ENCODE results near the gene LCN15.
A peak's percentile ranks its signal among the peaks of the same experiment; 100 is the strongest.
"Not testable (repeated sequence)": the region's sequence is repeated elsewhere in the genome, so short reads cannot be mapped to it uniquely, and the experiment has no call there.

The LCN15 gene

DNA sequence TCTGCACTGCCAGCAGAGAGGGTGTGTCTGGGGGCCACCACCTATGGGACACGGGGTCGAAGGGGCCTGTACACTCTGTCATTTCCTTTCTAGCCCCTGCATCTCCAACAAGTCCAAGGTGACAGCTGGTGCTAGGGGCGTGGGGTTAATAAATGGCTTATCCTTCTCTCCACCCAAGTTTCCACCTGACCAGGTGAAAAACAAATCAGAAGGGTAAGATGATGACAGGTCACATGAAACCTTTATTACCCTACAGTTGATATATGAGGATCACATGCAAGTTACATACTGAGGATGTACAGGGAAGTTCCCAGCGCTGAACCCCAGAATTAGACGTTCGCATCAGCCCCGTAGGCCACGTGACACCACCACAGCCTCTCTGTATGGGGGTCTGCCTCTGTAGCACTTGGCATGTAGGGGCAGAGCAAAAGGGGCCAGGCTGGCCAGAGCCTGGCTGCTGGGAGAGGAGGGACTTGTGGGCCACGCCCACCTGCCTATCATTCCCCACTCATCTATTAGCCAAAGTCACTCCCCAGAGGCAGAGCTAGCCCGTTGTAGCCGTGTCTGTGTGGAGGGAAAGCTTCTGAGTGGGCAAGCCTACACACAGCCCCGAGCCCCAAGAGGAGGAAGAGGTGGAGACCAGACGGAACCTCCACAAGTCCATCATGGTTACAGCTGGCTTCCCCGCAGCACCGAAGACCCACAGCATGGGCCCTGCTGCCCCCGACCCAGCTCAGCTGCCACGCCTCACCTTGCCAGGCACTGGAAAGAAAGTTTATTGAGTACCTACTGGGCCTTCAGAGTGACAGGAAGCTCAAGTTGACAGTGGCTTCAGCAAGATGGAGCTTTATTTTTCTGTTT is 29.0 kb upstream of the LCN15 start:
- DNase-seq, result no peak

GRCh38 chr9:136792321-136793085 is 28.2 kb upstream of the LCN15 start:
- no peak for DNase-seq

- peak; percentile 79 for DNase-seq
These were observed 27.4 kb upstream of the LCN15 start for GRCh38 chr9:136791516-136792276.

GRCh38 chr9:136790640-136791515 is 26.6 kb upstream of the LCN15 start, which contains the start of gene TMEM141:
Gene TMEM141 (plus strand): TSS chr9:136791344. CDS start chr9:136791371, 27 bp downstream.
- peak; percentile 99 for DNase-seq

- no peak for DNase-seq
These were observed 25.2 kb upstream of the LCN15 start for GRCh38 chr9:136789523-136789937.

DNA sequence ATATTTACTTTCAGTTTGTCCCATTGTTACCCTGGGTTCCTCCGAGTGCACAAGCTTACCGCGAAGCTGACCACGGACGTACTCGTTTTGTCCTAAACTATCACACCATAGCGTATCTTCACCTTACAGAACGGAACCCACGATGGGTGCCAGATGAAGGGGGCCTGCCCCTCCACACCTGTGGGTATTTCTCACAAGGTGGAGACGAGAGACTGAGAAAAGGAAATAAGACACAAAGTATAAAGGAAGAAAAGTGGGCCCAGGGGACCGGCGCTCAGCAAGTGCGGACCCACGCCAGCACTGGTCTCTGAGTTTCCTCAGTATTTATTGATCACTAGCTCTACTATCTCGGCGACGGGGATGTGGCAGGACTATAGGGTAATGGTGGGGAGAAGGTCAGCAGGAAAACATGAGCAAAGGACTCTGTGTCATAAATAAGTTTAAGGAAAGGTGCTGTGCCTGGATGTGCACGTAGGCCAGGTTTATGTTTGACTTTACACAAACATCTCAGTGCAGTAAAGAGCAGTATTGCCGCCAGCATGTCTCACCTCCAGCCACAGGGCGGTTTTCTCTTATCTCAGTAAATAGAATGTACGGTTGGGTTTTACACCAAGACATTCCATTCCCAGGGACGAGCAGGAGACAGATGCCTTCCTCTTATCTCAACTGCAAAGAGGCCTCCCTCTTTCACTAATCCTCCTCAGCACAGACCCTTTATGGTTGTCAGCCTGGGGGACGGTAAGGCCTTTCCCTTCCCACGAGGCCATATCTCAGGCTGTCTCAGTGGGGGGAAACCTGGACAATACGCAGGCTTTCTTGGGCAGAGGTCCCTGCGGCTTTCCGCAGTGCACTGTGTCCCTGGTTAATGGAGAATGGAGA is 24.6 kb upstream of the LCN15 start:
- DNase-seq, result not testable (repeated sequence)

DNA sequence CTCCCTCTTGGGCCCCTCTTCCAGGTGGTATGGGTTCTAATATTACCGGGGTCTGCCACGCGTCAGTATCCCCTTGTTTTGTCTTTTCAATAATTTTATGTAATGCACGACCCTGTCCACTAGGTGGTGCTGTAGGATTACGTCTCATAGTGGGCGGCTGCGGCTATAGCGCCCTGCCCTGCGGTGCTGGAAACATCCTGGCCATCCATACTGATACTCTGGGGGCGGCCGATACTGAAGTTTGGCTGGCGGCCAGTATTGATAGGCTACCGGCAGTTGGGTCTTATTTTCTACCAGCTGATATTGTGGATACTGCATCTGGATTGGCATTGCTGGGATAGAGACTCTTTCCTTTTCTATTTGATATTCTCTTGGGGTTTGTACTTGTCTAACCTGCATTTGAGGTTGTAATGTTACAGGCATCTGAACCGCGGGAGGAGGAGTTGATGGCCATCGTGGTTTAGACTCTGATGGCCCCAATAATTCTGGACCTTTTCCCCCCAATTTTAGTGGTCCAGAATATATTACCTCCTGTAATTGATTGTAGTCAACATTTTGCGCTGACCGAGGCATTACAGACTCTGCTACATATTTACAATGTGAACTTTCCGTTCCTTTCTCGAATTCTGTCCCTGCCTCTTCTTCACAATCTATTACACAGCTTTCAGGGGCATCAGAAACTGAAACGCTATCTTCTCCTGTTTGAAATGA is 23.5 kb upstream of the LCN15 start:
- DNase-seq, result peak; percentile 82

- DNase-seq, result not testable (repeated sequence)
These were observed 22.7 kb upstream of the LCN15 start for GRCh38 chr9:136786983-136787382.

DNA sequence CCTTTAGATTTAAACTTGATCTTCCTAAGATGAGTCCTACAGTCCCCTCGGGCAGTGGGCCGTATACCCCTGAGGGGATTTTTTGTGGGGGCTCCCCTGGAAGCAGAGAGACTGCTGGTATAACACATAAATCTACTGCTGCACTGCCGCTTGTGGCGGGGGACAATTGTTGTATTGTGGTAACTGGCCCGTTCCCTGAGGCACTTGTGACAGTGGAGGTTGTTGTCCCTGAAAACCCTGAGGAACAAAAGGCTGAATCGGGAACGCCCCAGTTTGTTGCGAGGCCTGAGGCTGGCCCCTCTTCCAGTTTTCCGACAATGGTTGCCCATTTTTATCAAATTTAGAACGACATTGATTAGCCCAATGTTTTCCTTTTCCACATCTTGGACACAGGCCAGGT is 22.1 kb upstream of the LCN15 start:
- DNase-seq, result no peak

DNA sequence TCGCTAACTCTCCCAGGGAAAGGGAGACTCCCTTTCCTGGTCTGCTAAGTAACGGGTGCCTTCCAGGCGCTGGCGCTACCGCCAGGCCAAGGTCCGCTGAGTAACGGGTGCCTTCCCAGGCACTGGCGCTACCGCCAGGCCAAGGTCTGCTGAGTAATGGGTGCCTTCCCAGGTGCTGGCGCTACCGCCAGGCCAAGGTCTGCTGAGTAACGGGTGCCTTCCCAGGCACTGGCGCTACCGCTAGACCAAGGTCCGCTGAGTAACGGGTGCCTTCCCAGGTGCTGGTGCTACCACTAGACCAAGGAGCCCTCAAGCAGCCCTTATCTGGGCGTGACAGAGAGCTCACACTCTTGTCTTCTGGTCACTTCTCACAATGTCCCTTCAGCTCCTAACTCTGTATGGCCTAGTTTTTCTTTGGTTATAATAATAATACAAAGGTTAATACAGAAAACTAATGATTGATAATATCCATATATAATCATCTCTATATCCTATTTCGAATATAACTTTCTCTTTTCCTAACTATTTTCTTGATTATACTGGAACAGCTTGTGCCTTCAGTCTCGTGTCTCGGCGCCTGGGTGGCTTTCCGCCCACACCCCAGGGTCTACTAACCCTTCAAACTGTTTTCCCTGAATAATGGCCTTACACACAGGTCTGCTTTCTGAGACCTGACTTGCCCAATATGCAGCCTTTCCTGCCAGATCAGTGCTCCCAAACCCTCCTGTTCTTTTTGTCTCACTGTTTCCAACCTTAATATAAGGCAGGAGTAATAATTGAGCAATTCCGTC is 21.4 kb upstream of the LCN15 start:
- DNase-seq, result not testable (repeated sequence)

GRCh38 chr9:136784997-136785361 is 20.7 kb upstream of the LCN15 start:
- DNase-seq, result peak; percentile 53

- peak; percentile 43 for DNase-seq
These were observed 20.1 kb upstream of the LCN15 start for GRCh38 chr9:136784249-136784996.

DNA sequence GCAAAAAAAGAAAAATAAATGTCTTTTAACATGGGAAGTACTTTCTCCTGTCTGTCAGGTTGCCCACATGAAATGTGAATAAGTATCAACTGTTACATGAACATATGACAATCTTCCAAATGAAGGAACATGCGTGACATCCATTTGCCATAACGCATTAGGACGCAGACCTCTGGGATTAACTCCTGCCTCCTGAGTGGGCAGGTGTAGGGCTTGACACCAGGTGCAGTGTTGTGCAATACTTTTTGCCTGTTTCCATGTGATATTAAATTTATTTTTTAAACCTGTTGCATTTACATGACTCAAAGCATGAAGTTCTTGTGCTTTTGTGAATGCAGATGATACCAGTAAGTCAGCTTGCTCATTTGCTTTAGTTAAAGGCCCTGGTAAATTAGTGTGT is 18.1 kb upstream of the LCN15 start:
- no peak for DNase-seq

DNA sequence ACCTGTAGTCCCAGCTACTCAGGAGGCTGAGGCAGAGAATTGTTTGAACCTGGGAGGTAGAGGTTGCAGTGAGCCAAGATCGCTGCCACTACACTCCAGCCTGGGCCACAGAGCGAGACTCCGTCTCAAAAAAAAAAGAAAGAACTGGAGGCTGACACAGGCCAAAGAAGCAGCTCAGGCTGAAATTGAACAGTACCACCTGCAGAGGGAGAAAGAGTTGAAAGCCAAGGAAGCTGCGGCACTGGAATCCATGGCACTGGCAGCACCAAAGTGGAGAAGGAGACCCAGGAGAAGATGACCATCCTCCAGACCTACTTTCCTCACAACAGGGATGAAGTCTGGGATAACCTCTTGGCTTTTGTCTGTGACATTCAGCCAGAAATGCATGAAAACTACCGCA is 15.5 kb upstream of the LCN15 start:
- DNase-seq, result no peak

DNA sequence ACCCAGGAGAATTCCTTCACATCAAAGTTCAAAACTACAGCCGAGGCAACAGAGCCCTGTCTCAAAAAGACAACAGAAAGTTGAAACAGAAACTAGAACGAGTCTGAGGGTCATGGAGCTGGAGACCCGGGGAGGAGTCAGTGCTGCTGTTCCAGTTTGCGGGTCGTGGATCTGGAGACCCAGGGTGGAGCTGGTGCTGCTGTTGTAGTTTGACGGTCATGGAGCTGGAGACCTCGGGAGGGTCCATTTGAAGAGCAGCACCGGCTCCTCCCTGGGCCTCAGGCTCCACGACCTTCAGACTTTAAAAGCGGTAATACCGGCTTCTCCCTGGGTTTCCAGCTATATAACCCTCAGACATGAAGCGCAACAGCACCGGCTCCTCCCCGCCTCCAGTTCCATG is 13.0 kb upstream of the LCN15 start:
- DNase-seq, result no peak

- DNase-seq, result no peak
These were observed 12.6 kb upstream of the LCN15 start for GRCh38 chr9:136776947-136777346.

GRCh38 chr9:136775191-136775590 is 10.9 kb upstream of the LCN15 start:
- no peak for DNase-seq

DNA sequence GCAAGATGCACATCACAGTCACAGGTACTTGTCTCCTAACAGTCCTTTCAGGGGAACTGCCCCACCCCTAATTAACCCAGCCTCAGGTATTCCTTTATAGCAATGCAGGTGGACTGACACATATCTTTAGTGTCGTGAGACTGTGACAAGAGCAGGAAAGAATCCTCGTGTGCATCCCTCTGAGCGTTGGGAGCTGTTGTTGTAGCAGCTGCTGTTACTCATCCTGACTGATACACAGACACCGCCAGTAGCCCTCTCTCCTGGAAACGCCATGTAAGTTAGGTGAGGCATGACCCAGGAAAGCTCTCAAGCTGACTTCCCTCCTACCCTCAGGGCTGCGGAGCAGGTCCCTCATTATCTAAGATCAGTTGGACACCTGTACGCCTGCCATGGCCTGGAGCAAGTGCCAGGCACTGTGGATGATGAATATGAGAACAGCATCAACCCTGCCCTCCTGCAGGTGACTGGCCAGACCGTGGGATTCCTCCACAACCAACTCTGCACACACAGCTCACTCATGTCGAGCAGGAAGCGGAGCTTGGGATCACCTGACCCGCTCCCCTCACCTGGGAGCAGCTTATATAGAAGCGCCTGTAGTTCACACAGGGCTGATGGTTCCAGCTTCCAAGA is 10.2 kb upstream of the LCN15 start:
- DNase-seq, result no peak
